Uterus (tissue), 4 donors: ENCODE results near the gene GRIK4. TPM values are rescaled to one million over a fixed set of nuclear protein-coding genes. Genes with fewer than 3 reads are reported as not detected.

ENCODE experiments used
- DNase-seq, 2 donors: peaks; one replicate each; pipeline ENCODE4 v3.0.0-alpha.2; 2019 to 2020
- H3K27ac ChIP-seq, 2 donors: fragments of 200-600 bp; sonication (generic); 1 replicate in 1 of 2; 2 replicates in 1 of 2; pipeline ENCODE4 v1.5.1; 2016 to 2018
- H3K27me3 ChIP-seq, 2 donors: fragments of 200-600 bp; sonication (generic); one replicate each; pipeline ENCODE4 v1.5.1; 2018 to 2019; ENCODE audit warnings: control low read depth in 1 of 2
- H3K36me3 ChIP-seq, 2 donors: fragments of 200-600 bp; sonication (generic); one replicate each; pipeline ENCODE4 v1.5.1; 2019; ENCODE audit warnings: control low read depth in 1 of 2
- H3K4me1 ChIP-seq, 2 donors: fragments of 200-600 bp; sonication (generic); one replicate each; pipeline ENCODE4 v1.5.1; 2018 to 2019; ENCODE audit warnings: control low read depth in 1 of 2
- H3K4me3 ChIP-seq, 2 donors: fragments of 200-600 bp; sonication (generic); 1 replicate in 1 of 2; 2 replicates in 1 of 2; pipeline ENCODE4 v1.5.1; 2018 to 2019; ENCODE audit warnings: mild to moderate bottlenecking in 1 of 2
- H3K9me3 ChIP-seq, 2 donors: fragments of 200-600 bp; sonication (generic); one replicate each; pipeline ENCODE4 v1.5.1; 2019; ENCODE audit warnings: control low read depth in 1 of 2
- POLR2A ChIP-seq, 2 donors: fragments of 450-650 bp; IDR thresholded peaks; one replicate each; pipeline ENCODE4 v1.6.1; 2016; ENCODE audit warnings: antibody characterized with exemption in 2 of 2, mild to moderate bottlenecking in 1 of 2, moderate library complexity in 1 of 2
- intact Hi-C: fragments of 100-400 bp; cut with DNase I; formaldehyde crosslinking; loops from one replicate; pipeline ENCODE4 v1.15.1; 2023; ENCODE audit warnings: low total_unique reads
- total RNA-seq, 4 donors: library from RNA; depleted of rRNA in 3 of 4; stranded (reverse); fragments of >200 nt in 3 of 4; gene quantifications; one replicate each; pipeline versions ENCODE4 v1.1.0 to v1.2.4, GENCODE V29; 2014 to 2023
- TF ChIP-seq, protein P1 (sequence below), 4 experiments: fragments of 200-600 bp in 2 of 4; fragments of 450-650 bp in 2 of 4; sonication (generic) in 2 of 4; IDR thresholded peaks; one replicate each; pipeline ENCODE4 v1.5.1; 2016 to 2019; ENCODE audit warnings: antibody characterized with exemption in 4 of 4, mild to moderate bottlenecking in 2 of 4, moderate library complexity in 1 of 4
- donor health status: DM: yes; HTN: yes; CAD: no.

Gene GRIK4
- total RNA-seq, 4 donors from 2014 or later: 0.28 to 1.1 TPM; not detected in 2

- intact Hi-C loops: no loop called here
- no peak overlapping the region for H3K27ac ChIP-seq
- H3K4me3 ChIP-seq: no peak overlapping the region
- DNase-seq: no peak
- no peaks in the 10 kb centered on the region for H3K27me3 ChIP-seq
- H3K9me3 ChIP-seq: no peaks in the 10 kb centered on the region
- H3K4me1 ChIP-seq: no peaks in the 10 kb centered on the region
- no peaks in the 10 kb centered on the region for H3K36me3 ChIP-seq
- TF ChIP-seq, protein P1, sequence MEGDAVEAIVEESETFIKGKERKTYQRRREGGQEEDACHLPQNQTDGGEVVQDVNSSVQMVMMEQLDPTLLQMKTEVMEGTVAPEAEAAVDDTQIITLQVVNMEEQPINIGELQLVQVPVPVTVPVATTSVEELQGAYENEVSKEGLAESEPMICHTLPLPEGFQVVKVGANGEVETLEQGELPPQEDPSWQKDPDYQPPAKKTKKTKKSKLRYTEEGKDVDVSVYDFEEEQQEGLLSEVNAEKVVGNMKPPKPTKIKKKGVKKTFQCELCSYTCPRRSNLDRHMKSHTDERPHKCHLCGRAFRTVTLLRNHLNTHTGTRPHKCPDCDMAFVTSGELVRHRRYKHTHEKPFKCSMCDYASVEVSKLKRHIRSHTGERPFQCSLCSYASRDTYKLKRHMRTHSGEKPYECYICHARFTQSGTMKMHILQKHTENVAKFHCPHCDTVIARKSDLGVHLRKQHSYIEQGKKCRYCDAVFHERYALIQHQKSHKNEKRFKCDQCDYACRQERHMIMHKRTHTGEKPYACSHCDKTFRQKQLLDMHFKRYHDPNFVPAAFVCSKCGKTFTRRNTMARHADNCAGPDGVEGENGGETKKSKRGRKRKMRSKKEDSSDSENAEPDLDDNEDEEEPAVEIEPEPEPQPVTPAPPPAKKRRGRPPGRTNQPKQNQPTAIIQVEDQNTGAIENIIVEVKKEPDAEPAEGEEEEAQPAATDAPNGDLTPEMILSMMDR (IDR thresholded peaks at IDR 0.05): no peak
- no peak for TF ChIP-seq POLR2A (IDR thresholded peaks at IDR 0.05)
These were observed 277.8 kb downstream of the GRIK4 start for GRCh38 chr11:120789391-120789790.

GRCh38 chr11:120792306-120792705 is 280.8 kb downstream of the GRIK4 start:
- intact Hi-C loops: no loop called here
- no peaks in the 10 kb centered on the region for H3K36me3 ChIP-seq
- H3K9me3 ChIP-seq: no peaks in the 10 kb centered on the region
- no peak overlapping the region for H3K4me3 ChIP-seq
- no peaks in the 10 kb centered on the region for H3K27me3 ChIP-seq
- no peak for DNase-seq
- no peak for TF ChIP-seq POLR2A (IDR thresholded peaks at IDR 0.05)
- TF ChIP-seq, protein P1 (IDR thresholded peaks at IDR 0.05): no peak
- no peaks in the 10 kb centered on the region for H3K4me1 ChIP-seq
- H3K27ac ChIP-seq: no peak overlapping the region

DNA sequence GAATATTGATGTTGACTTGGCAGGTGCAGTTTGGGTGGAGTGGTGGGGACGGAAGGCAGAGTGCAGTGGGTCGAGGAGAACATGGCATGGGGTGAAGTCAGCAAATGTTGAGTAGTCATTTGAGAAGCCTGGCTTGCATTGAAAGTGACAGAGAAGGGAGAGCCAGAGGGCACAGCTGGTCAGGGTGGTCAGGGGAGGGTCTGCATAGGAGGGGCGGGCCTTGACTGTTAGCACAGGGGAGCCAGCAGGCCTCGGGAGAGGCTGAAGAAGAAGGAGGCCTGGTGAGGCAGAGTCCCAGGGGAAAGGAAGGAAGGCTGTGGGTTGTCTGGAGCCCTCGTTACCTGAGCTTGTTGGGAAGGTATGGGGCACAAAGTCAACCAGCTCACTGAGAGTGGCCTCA is 281.6 kb downstream of the GRIK4 start:
- Histone ChIP-seq H3K4me3 (no peak overlapping the region), H3K36me3 (no peaks in the 10 kb centered on the region), H3K4me1 (no peaks in the 10 kb centered on the region), H3K27me3 (no peaks in the 10 kb centered on the region), H3K27ac (no peak overlapping the region), H3K9me3 (no peaks in the 10 kb centered on the region)
- intact Hi-C loops: no loop called here
- TF ChIP-seq, protein P1 (IDR thresholded peaks at IDR 0.05): no peak
- no peak for DNase-seq

DNA sequence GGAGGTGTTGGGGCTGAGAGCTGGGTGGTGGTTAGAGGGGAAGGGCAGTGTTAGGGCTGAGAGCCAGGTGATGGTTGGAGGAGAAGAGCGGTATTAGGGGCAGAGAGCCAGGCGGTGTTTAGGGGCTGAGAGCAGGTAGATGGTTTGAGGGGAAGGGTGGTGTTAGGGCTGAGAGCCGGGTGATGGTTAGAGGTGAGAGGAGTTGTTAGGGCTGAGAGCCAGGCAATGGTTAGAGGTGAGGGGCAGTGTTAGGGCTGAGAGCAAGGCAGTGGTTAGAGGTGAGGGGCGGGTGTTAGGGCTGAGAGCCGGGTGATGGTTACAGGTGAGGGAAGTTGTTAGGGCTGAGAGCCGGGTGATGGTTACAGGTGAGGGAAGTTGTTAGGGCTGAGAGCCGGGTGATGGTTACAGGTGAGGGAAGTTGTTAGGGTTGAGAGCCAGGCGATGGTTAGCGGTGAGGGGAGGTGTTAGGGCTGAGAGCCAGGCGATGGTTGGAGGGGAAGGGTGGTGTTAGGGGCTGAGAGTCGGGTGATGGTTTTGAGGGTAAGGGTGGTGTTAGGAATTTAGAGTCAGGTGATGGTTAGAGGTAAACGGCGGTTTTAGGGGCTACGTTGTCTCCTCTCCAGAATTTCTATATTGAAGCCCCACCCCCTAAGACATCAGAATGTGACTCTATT is 282.4 kb downstream of the GRIK4 start:
- no peaks in the 10 kb centered on the region for H3K9me3 ChIP-seq
- no peaks in the 10 kb centered on the region for H3K27me3 ChIP-seq
- intact Hi-C loops: no loop called here
- H3K4me1 ChIP-seq: no peaks in the 10 kb centered on the region
- no peak overlapping the region for H3K27ac ChIP-seq
- no peak overlapping the region for H3K4me3 ChIP-seq
- TF ChIP-seq, protein P1 (IDR thresholded peaks at IDR 0.05): no peak
- TF ChIP-seq POLR2A (IDR thresholded peaks at IDR 0.05): no peak
- no peak for DNase-seq
- H3K36me3 ChIP-seq: no peaks in the 10 kb centered on the region

GRCh38 chr11:120794748-120795147 is 283.2 kb downstream of the GRIK4 start:
- no peaks in the 10 kb centered on the region for H3K9me3 ChIP-seq
- no peaks in the 10 kb centered on the region for H3K27me3 ChIP-seq
- no peak for TF ChIP-seq POLR2A (IDR thresholded peaks at IDR 0.05)
- TF ChIP-seq, protein P1 (IDR thresholded peaks at IDR 0.05): no peak
- H3K27ac ChIP-seq: no peak overlapping the region
- no peak for DNase-seq
- H3K4me3 ChIP-seq: no peak overlapping the region
- no peaks in the 10 kb centered on the region for H3K36me3 ChIP-seq
- H3K4me1 ChIP-seq: no peaks in the 10 kb centered on the region
- intact Hi-C loops: no loop called here
